ENCODE data around the gene AFF3.

Gene AFF3

DNA sequence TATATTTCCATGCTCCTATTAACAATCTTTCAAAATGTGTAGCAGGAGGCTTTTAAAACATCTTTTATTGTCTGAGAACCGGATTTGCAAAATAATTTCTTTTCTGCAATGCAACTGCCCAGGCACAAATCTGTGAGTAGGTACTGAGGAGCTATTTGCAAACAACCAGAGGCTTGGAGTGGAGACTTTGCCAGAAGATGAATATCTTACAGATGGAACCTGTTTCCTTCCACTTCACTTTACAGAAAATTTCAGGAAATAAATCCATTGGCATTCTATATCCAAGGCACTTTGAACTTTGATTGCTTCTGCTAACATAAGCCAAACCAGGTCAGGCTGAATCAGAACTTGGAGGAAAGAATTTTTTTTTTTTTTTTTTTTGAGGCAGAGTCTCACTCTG, 415.2 kb downstream of the AFF3 start:
- CTCF ChIA-PET = interaction anchor here (1.3 to 1.5 kb wide), 3 partner anchors 11 to 514 kb away, joined by 3 to 4 read pairs (median 3); no protein-coding TSS in a partner anchor
- TF ChIP-seq, protein P1, sequence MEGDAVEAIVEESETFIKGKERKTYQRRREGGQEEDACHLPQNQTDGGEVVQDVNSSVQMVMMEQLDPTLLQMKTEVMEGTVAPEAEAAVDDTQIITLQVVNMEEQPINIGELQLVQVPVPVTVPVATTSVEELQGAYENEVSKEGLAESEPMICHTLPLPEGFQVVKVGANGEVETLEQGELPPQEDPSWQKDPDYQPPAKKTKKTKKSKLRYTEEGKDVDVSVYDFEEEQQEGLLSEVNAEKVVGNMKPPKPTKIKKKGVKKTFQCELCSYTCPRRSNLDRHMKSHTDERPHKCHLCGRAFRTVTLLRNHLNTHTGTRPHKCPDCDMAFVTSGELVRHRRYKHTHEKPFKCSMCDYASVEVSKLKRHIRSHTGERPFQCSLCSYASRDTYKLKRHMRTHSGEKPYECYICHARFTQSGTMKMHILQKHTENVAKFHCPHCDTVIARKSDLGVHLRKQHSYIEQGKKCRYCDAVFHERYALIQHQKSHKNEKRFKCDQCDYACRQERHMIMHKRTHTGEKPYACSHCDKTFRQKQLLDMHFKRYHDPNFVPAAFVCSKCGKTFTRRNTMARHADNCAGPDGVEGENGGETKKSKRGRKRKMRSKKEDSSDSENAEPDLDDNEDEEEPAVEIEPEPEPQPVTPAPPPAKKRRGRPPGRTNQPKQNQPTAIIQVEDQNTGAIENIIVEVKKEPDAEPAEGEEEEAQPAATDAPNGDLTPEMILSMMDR (IDR thresholded peaks at IDR 0.05; ENCODE audit: control extremely low read depth, extremely low read depth, low read depth, missing control alignments) = no peak
- POLR2A ChIA-PET = no interaction called here
- no peak for DNase-seq (ENCODE audit: extremely low spot score)

DNA sequence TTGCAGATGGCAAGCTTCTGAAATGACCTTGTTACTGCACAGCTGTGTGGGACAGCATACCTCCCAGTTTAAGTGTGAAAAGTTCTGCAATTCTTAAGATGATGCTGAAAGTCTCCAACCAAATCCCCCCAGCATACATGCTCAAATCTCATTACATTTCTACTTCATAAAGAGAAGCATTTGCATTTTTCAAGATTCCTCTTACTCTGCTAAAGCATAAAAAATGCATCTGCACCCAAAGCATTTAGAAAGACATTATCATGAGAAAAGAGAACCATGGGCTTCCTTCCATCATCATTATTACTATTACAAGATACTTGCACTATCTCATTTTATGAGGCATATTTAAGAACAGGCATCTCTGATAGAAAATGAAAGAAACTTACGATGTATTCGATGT, 415.7 kb downstream of the AFF3 start:
- no peak for DNase-seq (ENCODE audit: extremely low spot score)
- TF ChIP-seq, protein P1 (IDR thresholded peaks at IDR 0.05; ENCODE audit: control extremely low read depth, extremely low read depth, low read depth, missing control alignments) = no peak
- CTCF ChIA-PET = interaction anchor here (1.3 to 1.6 kb wide), 3 partner anchors 27 to 520 kb away, joined by 3 to 4 read pairs (median 3); no protein-coding TSS in a partner anchor
- POLR2A ChIA-PET = no interaction called here

DNA sequence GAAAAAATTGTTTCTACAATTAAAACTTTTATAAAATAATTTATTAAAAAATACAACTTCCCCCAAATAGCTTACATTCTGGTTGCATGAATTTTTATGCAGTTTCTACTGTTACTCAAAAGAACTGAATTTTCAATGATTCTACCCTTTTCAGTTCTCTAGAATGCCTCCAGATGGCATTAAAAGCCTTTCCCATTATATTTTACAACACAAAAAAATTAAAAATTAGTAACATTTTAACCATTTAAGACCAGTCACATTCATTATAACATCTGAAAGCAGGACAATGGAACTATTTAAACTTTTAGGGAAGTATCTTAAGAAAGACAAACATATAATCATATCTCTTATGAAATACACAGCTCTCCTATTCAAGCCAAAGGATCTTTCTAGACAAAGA, 416.6 kb downstream of the AFF3 start:
- TF ChIP-seq, protein P1 (IDR thresholded peaks at IDR 0.05; ENCODE audit: control extremely low read depth, extremely low read depth, low read depth, missing control alignments) = no peak
- CTCF ChIA-PET = interaction anchor here (0.8 to 1.6 kb wide), 5 partner anchors 10 to 520 kb away, joined by 3 to 4 read pairs (median 3); no protein-coding TSS in a partner anchor
- no peak for DNase-seq (ENCODE audit: extremely low spot score)
- POLR2A ChIA-PET = no interaction called here

DNA sequence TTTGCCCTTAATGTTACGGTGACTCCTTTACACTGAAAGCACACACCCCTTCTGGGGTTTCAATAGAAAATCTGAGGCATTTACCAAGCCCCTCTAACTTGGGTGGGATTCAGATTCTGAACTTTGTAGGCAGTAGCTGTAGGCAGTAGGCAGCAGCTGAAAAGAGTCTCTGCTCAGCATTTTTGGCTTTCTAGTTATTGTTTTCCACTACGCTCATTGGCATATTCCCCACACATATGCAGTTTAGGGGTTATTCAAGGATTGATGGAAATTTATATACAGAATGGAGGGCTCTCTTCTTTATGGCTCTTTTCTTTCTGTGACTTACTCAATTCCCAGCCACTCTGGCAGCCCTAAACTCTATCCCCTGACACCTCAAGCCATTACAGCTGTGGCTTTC, 419.9 kb downstream of the AFF3 start:
- CTCF ChIA-PET = interaction anchor here (1.2 to 1.5 kb wide), 2 partner anchors 13 to 41 kb away, joined by 3 read pairs; no protein-coding TSS in a partner anchor
- DNase-seq (ENCODE audit: extremely low spot score) = no peak
- POLR2A ChIA-PET = no interaction called here
- TF ChIP-seq, protein P1 (IDR thresholded peaks at IDR 0.05; ENCODE audit: control extremely low read depth, extremely low read depth, low read depth, missing control alignments) = no peak

DNA sequence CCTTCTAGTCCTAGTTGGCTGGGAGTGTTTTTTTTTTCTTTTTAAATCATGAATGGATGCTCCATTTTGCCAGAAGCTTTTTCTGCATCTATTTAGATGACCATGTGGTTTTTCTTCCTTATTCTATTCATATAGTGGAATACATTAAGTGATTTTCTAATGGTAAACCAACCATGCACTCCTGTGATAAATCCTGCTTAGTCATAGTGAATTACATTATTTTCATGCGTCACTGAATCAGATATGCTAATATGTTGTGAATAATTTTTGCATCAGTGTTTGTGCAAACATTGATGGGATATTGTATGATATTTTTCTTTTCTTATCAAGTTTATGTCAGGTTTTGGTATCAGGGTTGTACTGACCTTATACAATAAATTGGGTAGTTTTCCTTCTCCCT, 423.3 kb downstream of the AFF3 start:
- TF ChIP-seq, protein P1 (IDR thresholded peaks at IDR 0.05; ENCODE audit: control extremely low read depth, extremely low read depth, low read depth, missing control alignments) = no peak
- ChIA-PET CTCF (no interaction called here), POLR2A (no interaction called here)
- no peak for DNase-seq (ENCODE audit: extremely low spot score)

DNA sequence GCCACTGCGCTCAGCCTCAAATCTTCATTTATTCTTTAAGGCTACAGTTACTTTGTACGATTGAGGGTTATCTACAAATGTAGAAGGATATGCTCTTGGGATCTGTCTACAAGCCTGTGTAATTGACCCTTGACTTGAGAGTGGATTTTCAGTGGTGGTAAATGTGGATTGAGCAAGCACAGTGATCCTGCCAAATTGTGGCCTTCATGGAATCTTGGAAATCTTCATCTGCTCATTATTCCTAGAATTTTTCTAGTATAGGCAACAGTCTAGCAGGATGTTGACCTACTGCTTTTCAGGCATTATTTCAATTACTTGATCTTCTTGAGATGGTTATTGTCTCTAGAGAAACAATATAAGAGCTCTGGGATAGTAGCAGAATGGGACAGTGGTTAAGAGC, 426.4 kb downstream of the AFF3 start:
- DNase-seq (ENCODE audit: extremely low spot score) = no peak
- TF ChIP-seq, protein P1 (IDR thresholded peaks at IDR 0.05; ENCODE audit: control extremely low read depth, extremely low read depth, low read depth, missing control alignments) = no peak
- ChIA-PET POLR2A (no interaction called here), CTCF (interaction anchor here (1.2 kb wide), 1 partner anchor 16 kb away, joined by 3 read pairs; no protein-coding TSS in a partner anchor)
